ENCODE measurements around the gene PRDM10.

DNA sequence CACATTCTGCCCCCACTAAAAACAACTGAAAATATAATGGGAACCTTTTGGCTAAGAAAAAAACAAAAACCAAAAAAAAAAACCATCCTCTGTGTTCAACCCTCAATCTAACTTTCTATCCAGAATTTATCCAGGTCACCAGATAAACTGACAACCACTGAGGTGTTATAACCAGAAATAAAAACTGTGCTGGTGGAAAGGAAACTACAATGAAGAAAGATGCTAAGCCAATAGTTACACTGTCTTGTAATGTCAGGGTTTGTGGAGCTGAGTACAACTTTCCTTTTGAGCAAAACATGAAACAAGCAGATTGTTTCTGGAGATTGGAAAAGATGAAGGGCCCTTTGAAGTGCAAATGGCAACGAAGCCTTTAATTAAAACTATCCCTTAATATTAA, 50.8 kb downstream of the PRDM10 start:
- no peak for TF ChIP-seq EZH2 (IDR thresholded peaks at IDR 0.05; ENCODE audit: borderline replicate concordance, low read length)
- TF ChIP-seq, protein P1, sequence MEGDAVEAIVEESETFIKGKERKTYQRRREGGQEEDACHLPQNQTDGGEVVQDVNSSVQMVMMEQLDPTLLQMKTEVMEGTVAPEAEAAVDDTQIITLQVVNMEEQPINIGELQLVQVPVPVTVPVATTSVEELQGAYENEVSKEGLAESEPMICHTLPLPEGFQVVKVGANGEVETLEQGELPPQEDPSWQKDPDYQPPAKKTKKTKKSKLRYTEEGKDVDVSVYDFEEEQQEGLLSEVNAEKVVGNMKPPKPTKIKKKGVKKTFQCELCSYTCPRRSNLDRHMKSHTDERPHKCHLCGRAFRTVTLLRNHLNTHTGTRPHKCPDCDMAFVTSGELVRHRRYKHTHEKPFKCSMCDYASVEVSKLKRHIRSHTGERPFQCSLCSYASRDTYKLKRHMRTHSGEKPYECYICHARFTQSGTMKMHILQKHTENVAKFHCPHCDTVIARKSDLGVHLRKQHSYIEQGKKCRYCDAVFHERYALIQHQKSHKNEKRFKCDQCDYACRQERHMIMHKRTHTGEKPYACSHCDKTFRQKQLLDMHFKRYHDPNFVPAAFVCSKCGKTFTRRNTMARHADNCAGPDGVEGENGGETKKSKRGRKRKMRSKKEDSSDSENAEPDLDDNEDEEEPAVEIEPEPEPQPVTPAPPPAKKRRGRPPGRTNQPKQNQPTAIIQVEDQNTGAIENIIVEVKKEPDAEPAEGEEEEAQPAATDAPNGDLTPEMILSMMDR (conservative IDR thresholded peaks at IDR 0.05 in 1 of 2, IDR thresholded peaks at IDR 0.05 in 1 of 2; ENCODE audit: extremely low read depth in 1 of 2, insufficient read depth in 1 of 2, low read depth in 1 of 2, low read length in 2 of 2), result no peak

Data from mammary epithelial cell (primary cell).